Endodermal cell (in vitro differentiated cells): Measurements from ENCODE around the gene STX8. TPM values are rescaled to one million over a fixed set of nuclear protein-coding genes. Genes with fewer than 3 reads are reported as not detected.

Experiments
- DNase-seq: peaks from one replicate; pipeline ENCODE4 v3.0.0-alpha.2; 2017
- H3K27ac ChIP-seq: 2 replicates; pipeline ENCODE4 v1.5.1; 2013; ENCODE audit warnings: mild to moderate bottlenecking, low read depth, low read length, moderate library complexity
- H3K27me3 ChIP-seq: 2 replicates; pipeline ENCODE4 v1.6.1; 2013; ENCODE audit warnings: mild to moderate bottlenecking, low read length, moderate library complexity; ENCODE audit not compliant: insufficient read depth, control insufficient read depth, poor library complexity, severe bottlenecking
- H3K36me3 ChIP-seq: 2 replicates; pipeline ENCODE4 v1.7.0; 2013; ENCODE audit warnings: mild to moderate bottlenecking, low read length, moderate library complexity; ENCODE audit not compliant: control insufficient read depth, insufficient read depth
- H3K4me1 ChIP-seq: one replicate; pipeline ENCODE4 v1.7.0; 2013; ENCODE audit warnings: low read length; ENCODE audit not compliant: control insufficient read depth, insufficient read depth
- H3K4me3 ChIP-seq: 2 replicates; pipeline ENCODE4 v1.5.1; 2013; ENCODE audit warnings: mild to moderate bottlenecking, low read length, moderate library complexity
- H3K9ac ChIP-seq: 2 replicates; pipeline ENCODE4 v1.6.1; 2013; ENCODE audit warnings: mild to moderate bottlenecking, low read length, moderate library complexity; ENCODE audit not compliant: poor library complexity, severe bottlenecking; ENCODE audit errors: extremely low read depth
- H3K9me3 ChIP-seq: 2 replicates; pipeline ENCODE4 v1.6.1; 2013; ENCODE audit warnings: mild to moderate bottlenecking, low read length, moderate library complexity; ENCODE audit not compliant: control insufficient read depth
- H3K27ac Mint-ChIP-seq: 2 replicates; pipeline ENCODE4 v1.8.0; 2020; ENCODE audit warnings: mixed read lengths
- H3K27me3 Mint-ChIP-seq: 2 replicates; pipeline ENCODE4 v1.8.0; 2021; ENCODE audit warnings: mild to moderate bottlenecking, mixed read lengths; ENCODE audit not compliant: insufficient read depth
- H3K36me3 Mint-ChIP-seq: 2 replicates; pipeline ENCODE4 v1.8.0; 2020; ENCODE audit warnings: low read depth, mixed read lengths
- H3K4me1 Mint-ChIP-seq: 2 replicates; pipeline ENCODE4 v1.8.0; 2020; ENCODE audit warnings: mixed read lengths
- H3K4me3 Mint-ChIP-seq: 2 replicates; pipeline ENCODE4 v1.8.0; 2020; ENCODE audit warnings: mild to moderate bottlenecking, moderate library complexity, mixed read lengths
- H3K9me3 Mint-ChIP-seq: 2 replicates; pipeline ENCODE4 v1.8.0; 2020; ENCODE audit warnings: mild to moderate bottlenecking, mixed read lengths
- CTCF ChIP-seq: fragments of 200-600 bp; sonication (generic); conservative IDR thresholded peaks from 2 replicates; pipeline ENCODE4 v1.5.0; 2021; ENCODE audit warnings: antibody characterized with exemption, mild to moderate bottlenecking
- WGBS, 2 experiments: methylation state at CpG; one replicate each; pipeline versions ENCODE4 v1.1.5 to v1.1.7; 2013; ENCODE audit warnings: missing lambda C conversion rate in 2 of 2, mixed read lengths in 1 of 2; ENCODE audit not compliant: insufficient coverage in 1 of 2, insufficient read length in 1 of 2; 5-methylcytosine and 5-hydroxymethylcytosine counted together
- total RNA-seq, 2 donors: library from RNA; stranded (reverse); fragmentation: NEBNext Ultra II Directional in 1 of 2; extraction: Animal tissue kit (Norgen Biotek cat#: 25700) in 1 of 2; gene quantifications; 2 replicates in 1 of 2; 3 replicates in 1 of 2; pipeline ENCODE4 v1.2.1, GENCODE V29; 2021

The STX8 gene
- total RNA-seq, 2 donors from 2014 or later, result 82.5 to 98.2 TPM

GRCh38 chr17:9509236-9509816 lies 66.3 kb downstream of the STX8 start:
- H3K27ac Mint-ChIP-seq, result no peak overlapping the region
- H3K27me3 Mint-ChIP-seq, result no peaks in the 10 kb centered on the region
- H3K9ac ChIP-seq, result no peak overlapping the region
- no peak overlapping the region for H3K4me3 ChIP-seq
- no peak overlapping the region for H3K4me3 Mint-ChIP-seq
- peaks cover 16% of the 10 kb centered on the region for H3K9me3 Mint-ChIP-seq
- TF ChIP-seq CTCF, result no peak
- peaks cover 18% of the 10 kb centered on the region for H3K36me3 Mint-ChIP-seq
- WGBS, 2 experiments, result 88% methylated on average over 1 of the region's 1 CpG; no CpG with 5 or more reads in 1 of the 2 experiments
- H3K4me1 Mint-ChIP-seq, result peaks cover 5% of the 10 kb centered on the region
- DNase-seq, result no peak
- peaks cover 30% of the 10 kb centered on the region for H3K9me3 ChIP-seq
- H3K4me1 ChIP-seq, result no peaks in the 10 kb centered on the region
- H3K36me3 ChIP-seq, result no peaks in the 10 kb centered on the region
- H3K27ac ChIP-seq, result no peak overlapping the region
- H3K27me3 ChIP-seq, result no peaks in the 10 kb centered on the region

GRCh38 chr17:9499041-9499440 lies 76.6 kb downstream of the STX8 start:
- H3K27ac Mint-ChIP-seq, result no peak overlapping the region
- no peaks in the 10 kb centered on the region for H3K27me3 Mint-ChIP-seq
- no peak overlapping the region for H3K27ac ChIP-seq
- H3K36me3 ChIP-seq, result no peaks in the 10 kb centered on the region
- H3K4me3 Mint-ChIP-seq, result no peak overlapping the region
- H3K9me3 Mint-ChIP-seq, result no peaks in the 10 kb centered on the region
- H3K9me3 ChIP-seq, result no peaks in the 10 kb centered on the region
- H3K9ac ChIP-seq, result no peak overlapping the region
- no peak for DNase-seq
- no peaks in the 10 kb centered on the region for H3K4me1 ChIP-seq
- H3K4me3 ChIP-seq, result no peak overlapping the region
- H3K36me3 Mint-ChIP-seq, result peaks cover 15% of the 10 kb centered on the region
- TF ChIP-seq CTCF, result no peak
- H3K4me1 Mint-ChIP-seq, result no peaks in the 10 kb centered on the region
- 88 to 91% methylated on average over 5 of the region's 5 CpGs for WGBS, 2 experiments
- H3K27me3 ChIP-seq, result no peaks in the 10 kb centered on the region

- H3K4me1 Mint-ChIP-seq, result no peaks in the 10 kb centered on the region
- Histone ChIP-seq H3K9me3 (no peaks in the 10 kb centered on the region), H3K27ac (no peak overlapping the region), H3K36me3 (no peaks in the 10 kb centered on the region), H3K4me3 (no peak overlapping the region), H3K9ac (no peak overlapping the region), H3K27me3 (no peaks in the 10 kb centered on the region), H3K4me1 (no peaks in the 10 kb centered on the region)
- no peak for TF ChIP-seq CTCF
- 60 to 69% methylated on average over 1 to 3 of the region's 3 CpGs for WGBS, 2 experiments
- no peak overlapping the region for H3K4me3 Mint-ChIP-seq
- DNase-seq, result no peak
- peaks cover 17% of the 10 kb centered on the region for H3K36me3 Mint-ChIP-seq
- H3K27ac Mint-ChIP-seq, result no peak overlapping the region
- no peaks in the 10 kb centered on the region for H3K9me3 Mint-ChIP-seq
- H3K27me3 Mint-ChIP-seq, result no peaks in the 10 kb centered on the region
Measured at GRCh38 chr17:9498490-9498889, 77.1 kb downstream of the STX8 start.
